HG03460 (cell line): Measurements from ENCODE around the gene NANP.

Source experiments
- ATAC-seq: cut with Tn5 transposase; IDR thresholded peaks from one replicate; pipeline ENCODE4 v1.9.1; 2021; ENCODE audit not compliant: unreplicated experiment

The NANP gene

DNA sequence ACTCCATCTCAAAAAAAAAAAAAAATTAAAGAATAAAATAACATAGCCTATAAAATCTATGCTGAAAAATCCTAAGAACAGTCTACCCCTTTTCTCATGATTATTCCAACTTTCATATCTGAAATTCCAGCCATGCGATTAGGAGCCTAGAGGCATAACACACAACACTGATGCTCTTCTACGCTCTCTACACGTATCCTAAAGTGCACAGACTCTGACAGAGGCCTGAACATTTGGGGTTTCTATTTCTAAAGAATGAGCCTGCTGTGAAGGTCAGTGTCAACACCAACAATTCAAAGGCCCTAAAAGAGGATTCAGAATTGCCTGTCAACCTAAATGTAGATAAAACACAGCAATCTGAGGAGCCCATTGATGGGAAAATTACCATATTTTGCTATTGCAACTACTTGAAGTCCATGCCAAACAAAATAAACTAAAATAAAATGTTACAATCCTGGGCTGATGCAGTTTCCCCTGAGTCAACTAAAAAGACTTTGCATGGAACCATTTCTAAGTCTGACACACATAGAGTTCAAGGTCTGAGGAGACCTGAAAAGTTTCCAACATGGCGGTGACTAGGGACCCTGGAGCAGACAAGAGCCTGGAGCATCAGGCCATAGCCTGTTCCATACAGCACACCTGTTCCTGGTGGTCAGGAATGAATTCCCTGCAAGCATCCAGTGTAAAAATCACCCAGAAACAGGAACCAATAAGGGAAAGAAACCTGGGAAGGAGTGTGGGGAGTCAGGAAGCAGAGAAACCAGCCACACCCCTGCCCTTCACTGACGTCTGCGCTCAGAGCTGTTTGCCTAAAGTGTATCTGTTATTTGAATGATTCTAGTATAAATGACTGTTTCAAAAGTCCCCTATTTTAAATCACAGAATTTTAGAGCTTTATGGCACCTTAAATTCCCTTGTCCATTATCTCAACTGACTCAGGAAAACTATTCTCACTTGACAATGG is 50.2 kb downstream of the NANP start:
- ATAC-seq = no peak

- ATAC-seq = no peak
These were observed 52.0 kb downstream of the NANP start for GRCh38 chr20:25571817-25572216.

GRCh38 chr20:25571240-25571639 is 52.6 kb downstream of the NANP start:
- ATAC-seq = no peak

GRCh38 chr20:25570148-25570530 is 53.7 kb downstream of the NANP start:
- ATAC-seq = no peak

GRCh38 chr20:25567286-25567685 is 56.5 kb downstream of the NANP start:
- ATAC-seq = no peak

DNA sequence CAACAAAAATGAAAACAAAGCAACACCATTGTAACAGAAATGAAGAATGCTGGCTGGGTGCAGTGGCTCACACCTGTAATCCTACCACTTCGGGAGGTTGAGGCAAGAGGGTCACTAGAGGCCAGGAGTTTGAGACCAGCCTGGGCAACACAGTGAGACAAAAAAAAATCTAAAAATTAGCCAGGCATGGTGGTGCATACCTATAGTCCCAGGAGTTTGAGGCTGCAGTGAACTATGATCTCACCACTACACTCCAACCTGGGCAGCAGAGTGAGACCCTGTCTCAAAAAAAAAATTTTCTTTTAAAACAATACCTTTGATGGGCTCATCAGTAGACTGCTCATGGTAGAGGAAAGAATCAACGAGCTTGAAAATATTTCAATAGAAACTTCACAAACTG is 57.0 kb downstream of the NANP start:
- ATAC-seq = no peak

DNA sequence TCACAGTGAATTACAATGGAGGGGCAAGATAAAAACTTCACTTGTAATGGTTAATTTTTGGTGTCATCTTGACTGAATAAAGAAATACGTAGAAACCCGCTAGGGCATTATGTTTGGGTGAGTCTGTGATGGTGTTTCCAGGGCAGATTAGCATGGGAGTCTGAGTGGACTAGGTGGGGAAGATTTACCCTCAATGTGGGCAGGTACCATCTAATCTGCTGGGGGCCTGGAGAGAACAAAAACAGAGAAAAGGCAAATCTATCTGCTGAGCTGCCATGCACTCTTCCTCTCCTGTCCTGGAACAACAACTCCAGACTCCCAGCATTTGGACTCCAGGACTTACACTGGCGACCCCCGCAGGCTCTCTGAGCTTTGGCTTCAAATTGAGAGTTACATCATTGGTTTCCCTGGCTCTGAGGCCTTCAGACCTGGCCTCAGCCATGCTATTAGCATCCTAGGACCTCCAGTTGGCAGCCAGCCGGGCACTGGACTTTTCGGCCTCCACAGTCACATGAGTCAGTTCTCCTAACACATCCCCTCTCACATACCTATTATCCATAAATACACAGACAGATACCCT is 58.1 kb downstream of the NANP start:
- no peak for ATAC-seq

GRCh38 chr20:25563876-25564275 is 59.9 kb downstream of the NANP start:
- no peak for ATAC-seq

GRCh38 chr20:25563362-25563761 is 60.5 kb downstream of the NANP start:
- ATAC-seq = no peak
